Cardiac fibroblast (primary cell): Measurements from ENCODE around the gene PPIP5K1.
"Not testable (repeated sequence)": the region's sequence is repeated elsewhere in the genome, so short reads cannot be mapped to it uniquely, and the experiment has no call there.

Source experiments
- DNase-seq, 2 donors: peaks; one replicate each; pipeline versions ENCODE4 v3.0.0 to v3.0.0-alpha.2; 2010; ENCODE audit warnings: low read depth in 2 of 2
- H3K4me3 ChIP-seq, 2 donors: replicated peaks in 1 of 2; 1 replicate in 1 of 2; 2 replicates in 1 of 2; pipeline ENCODE4 v1.5.1; 2011; ENCODE audit warnings: low read depth in 2 of 2, low read length in 2 of 2, mild to moderate bottlenecking in 2 of 2, moderate library complexity in 1 of 2
- TF ChIP-seq, protein P1 (sequence below): IDR thresholded peaks from one replicate; pipeline ENCODE4 v1.5.1; 2011; ENCODE audit warnings: low read depth, mild to moderate bottlenecking, low read length, inconsistent platforms

PPIP5K1 gene

GRCh38 chr15:43589778-43590466 lies at the start of gene PPIP5K1:
Gene PPIP5K1 (minus strand): TSS chr15:43590208. CDS start chr15:43584504, 5,704 bp downstream.
- not testable (repeated sequence) for H3K4me3 ChIP-seq, DNase-seq

DNA sequence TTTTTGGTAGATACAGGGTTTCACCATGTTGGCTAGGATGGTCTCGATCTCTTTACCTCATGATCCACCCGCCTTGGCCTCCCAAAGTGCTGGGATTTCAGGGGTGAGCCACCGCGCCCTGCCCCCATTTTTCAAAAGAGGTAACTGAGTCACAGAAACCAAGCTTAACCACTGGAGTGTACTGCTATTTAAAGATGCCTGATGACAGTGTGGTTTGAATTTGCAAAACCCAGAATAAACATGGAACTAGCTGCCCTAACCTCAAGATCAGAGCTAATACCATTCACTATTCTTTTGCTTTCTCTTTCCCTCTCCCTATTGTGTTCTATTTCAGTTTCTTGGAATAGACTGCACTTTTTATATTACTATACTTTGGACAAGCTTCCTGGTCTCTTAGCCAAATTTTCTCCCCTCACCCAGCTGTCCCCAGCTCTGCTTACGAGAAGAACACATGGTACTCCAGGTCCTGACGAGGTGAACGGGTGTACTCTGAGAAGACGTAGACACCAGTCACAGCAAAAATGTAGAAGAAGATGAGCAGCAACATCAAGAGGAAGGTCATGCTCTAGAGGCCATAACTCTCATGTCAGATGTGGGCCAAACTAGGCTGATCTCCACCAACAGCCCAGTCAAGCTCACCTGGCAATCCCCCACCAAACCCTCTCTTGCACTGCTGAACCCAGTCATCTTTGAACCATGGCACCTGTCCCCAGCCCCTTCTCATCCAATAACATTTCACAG lies 48.6 kb upstream of the PPIP5K1 start:
- DNase-seq, H3K4me3 ChIP-seq: not testable (repeated sequence)

GRCh38 chr15:43626937-43627336 lies 36.9 kb upstream of the PPIP5K1 start:
- not testable (repeated sequence) for DNase-seq, H3K4me3 ChIP-seq

DNA sequence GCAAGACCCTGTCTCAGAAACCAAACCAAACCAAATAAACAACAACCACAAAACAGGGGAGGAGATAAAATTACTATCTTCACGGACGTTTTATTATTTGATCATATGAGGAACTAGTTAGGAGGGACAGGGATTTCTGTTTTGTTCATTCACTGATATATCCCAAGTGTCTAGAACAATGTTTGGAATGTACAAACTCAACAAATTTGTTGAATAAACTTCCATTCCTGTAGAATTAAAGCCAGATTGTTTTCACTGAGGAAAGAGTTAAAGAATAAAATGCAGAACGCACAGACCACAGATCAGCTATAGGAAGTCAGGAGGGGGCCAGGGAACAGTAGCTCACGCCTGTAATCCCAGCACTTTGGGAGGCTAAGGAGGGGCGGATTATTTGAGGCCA lies 35.1 kb upstream of the PPIP5K1 start:
- TF ChIP-seq, protein P1, sequence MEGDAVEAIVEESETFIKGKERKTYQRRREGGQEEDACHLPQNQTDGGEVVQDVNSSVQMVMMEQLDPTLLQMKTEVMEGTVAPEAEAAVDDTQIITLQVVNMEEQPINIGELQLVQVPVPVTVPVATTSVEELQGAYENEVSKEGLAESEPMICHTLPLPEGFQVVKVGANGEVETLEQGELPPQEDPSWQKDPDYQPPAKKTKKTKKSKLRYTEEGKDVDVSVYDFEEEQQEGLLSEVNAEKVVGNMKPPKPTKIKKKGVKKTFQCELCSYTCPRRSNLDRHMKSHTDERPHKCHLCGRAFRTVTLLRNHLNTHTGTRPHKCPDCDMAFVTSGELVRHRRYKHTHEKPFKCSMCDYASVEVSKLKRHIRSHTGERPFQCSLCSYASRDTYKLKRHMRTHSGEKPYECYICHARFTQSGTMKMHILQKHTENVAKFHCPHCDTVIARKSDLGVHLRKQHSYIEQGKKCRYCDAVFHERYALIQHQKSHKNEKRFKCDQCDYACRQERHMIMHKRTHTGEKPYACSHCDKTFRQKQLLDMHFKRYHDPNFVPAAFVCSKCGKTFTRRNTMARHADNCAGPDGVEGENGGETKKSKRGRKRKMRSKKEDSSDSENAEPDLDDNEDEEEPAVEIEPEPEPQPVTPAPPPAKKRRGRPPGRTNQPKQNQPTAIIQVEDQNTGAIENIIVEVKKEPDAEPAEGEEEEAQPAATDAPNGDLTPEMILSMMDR: no peak
- no peak for DNase-seq
- no peak overlapping the region for H3K4me3 ChIP-seq

- DNase-seq, H3K4me3 ChIP-seq: not testable (repeated sequence)
These were observed 32.2 kb upstream of the PPIP5K1 start for GRCh38 chr15:43622068-43622799.

GRCh38 chr15:43618700-43619099 lies 28.7 kb upstream of the PPIP5K1 start, which contains the start of gene STRC:
Gene STRC (minus strand): TSS chr15:43618800. CDS start chr15:43618722, 78 bp downstream.
- not testable (repeated sequence) for DNase-seq, H3K4me3 ChIP-seq

GRCh38 chr15:43617750-43618149 lies 27.7 kb upstream of the PPIP5K1 start:
- not testable (repeated sequence) for DNase-seq, H3K4me3 ChIP-seq

- DNase-seq, H3K4me3 ChIP-seq: not testable (repeated sequence)
These were observed 12.2 kb upstream of the PPIP5K1 start for GRCh38 chr15:43602233-43602632.

DNA sequence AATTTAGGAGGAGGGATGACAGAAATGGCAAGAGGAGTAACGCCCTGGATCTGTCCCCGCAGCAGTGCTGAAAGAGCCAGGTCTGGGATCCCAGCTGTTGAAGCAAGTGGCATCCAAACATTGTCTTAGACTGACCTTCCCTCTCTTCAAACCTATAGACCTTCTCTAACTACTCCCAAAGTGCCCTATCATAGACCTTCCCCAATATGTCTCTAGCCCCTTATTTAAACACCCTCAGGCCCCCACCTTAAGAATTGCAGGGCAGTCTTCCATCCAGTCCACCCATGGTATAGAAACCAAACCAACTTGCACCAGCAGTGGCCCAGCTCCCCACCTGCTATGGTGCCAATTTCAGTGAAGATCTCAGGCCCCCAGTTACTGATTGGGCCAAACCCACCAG lies 10.2 kb upstream of the PPIP5K1 start:
- not testable (repeated sequence) for DNase-seq, H3K4me3 ChIP-seq

GRCh38 chr15:43599131-43599530 lies 9.1 kb upstream of the PPIP5K1 start:
- not testable (repeated sequence) for H3K4me3 ChIP-seq, DNase-seq

GRCh38 chr15:43593328-43594190 lies 3.6 kb upstream of the PPIP5K1 start, which contains the start of gene CKMT1B:
Gene CKMT1B (plus strand): TSS chr15:43594027. CDS start chr15:43594219, 192 bp downstream.
- not testable (repeated sequence) for DNase-seq

GRCh38 chr15:43592841-43593240 lies 2.8 kb upstream of the PPIP5K1 start:
- not testable (repeated sequence) for DNase-seq, H3K4me3 ChIP-seq

More at GRCh38 chr15:43593328-43594190, 3.6 kb upstream of the PPIP5K1 start, which contains the start of gene CKMT1B:
- not testable (repeated sequence) for H3K4me3 ChIP-seq

GRCh38 chr15:43574607-43575006 lies 15.4 kb downstream of the PPIP5K1 start:
- DNase-seq, H3K4me3 ChIP-seq: not testable (repeated sequence)

DNA sequence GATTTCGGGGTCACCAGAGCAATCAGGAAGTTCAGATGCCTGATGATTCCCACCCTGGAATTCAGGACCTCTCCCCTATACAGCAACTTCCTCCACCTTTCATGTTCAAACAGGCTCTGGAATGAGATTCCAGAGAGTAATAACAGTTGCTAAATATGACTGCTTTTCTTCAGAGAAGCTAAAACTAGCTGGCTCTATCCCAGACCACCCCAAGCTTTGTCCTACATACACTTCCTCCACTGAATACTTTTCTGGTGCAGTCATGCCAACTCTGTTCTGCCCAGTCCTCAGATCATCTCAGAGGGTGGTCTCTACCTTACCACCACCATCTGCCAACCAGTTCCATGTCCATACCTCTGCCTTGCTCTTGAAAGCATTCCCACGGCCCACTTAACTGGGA lies 23.4 kb downstream of the PPIP5K1 start:
- not testable (repeated sequence) for H3K4me3 ChIP-seq, DNase-seq

GRCh38 chr15:43563793-43564192 lies 26.2 kb downstream of the PPIP5K1 start:
- H3K4me3 ChIP-seq, DNase-seq: not testable (repeated sequence)

DNA sequence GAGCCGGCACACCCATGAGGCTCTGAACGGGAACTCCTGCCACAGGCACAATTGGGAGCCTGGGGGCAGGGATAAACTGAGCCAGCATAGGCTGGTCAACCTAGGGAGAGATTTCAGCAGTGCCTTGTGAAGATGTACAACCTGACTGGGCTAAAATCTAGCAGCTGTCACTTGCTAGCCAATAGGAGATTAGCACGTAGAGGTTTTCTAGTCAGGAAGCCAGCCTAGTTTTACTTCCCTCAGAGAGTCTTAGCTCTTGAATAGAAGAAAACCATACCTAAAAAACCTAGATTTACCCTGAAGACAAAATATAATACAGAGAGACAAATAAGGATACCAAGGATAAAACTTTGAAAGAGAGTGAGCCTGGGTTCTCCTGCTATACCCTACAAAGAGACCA lies 27.3 kb downstream of the PPIP5K1 start:
- not testable (repeated sequence) for H3K4me3 ChIP-seq, DNase-seq
